Activated CD4-positive, alpha-beta T cell treated with anti-CD3 and anti-CD28 coated beads, Interleukin-2, amount 10 ng/mL, durations not matched to agents 7 days and 5 days (primary cell): Measurements from ENCODE around the gene PHF20. TPM values are rescaled to one million over a fixed set of nuclear protein-coding genes. Genes with fewer than 3 reads are reported as not detected.
"Not testable (repeated sequence)": the region's sequence is repeated elsewhere in the genome, so short reads cannot be mapped to it uniquely, and the experiment has no call there.

Source experiments
- CTCF ChIA-PET: fragments of 350-600 bp; sonication (Branson Sonifier 250); formaldehyde crosslinking; loops from one replicate; lab custom pipeline; 2021; ENCODE audit warnings: antibody characterized with exemption; lab: Charles Lee
- POLR2A ChIA-PET: fragments of 350-600 bp; sonication (Branson Sonifier 250); formaldehyde crosslinking; loops from one replicate; lab custom pipeline; 2021; ENCODE audit warnings: antibody characterized with exemption; lab: Charles Lee
- DNase-seq: peaks from one replicate; pipeline ENCODE4 v3.0.0-alpha.2; 2020
- H3K27ac Mint-ChIP-seq: one replicate; pipeline ENCODE4 v1.8.0; 2021; ENCODE audit warnings: mild to moderate bottlenecking, moderate library complexity, mixed read lengths
- H3K27me3 Mint-ChIP-seq: one replicate; pipeline ENCODE4 v1.8.0; 2021; ENCODE audit warnings: mixed read lengths
- H3K36me3 Mint-ChIP-seq: one replicate; pipeline ENCODE4 v1.8.0; 2021; ENCODE audit warnings: low read depth, mixed read lengths
- H3K4me1 Mint-ChIP-seq: one replicate; pipeline ENCODE4 v1.8.0; 2021; ENCODE audit warnings: mixed read lengths
- H3K4me3 Mint-ChIP-seq: one replicate; pipeline ENCODE4 v1.8.0; 2021; ENCODE audit warnings: mild to moderate bottlenecking, moderate library complexity, mixed read lengths
- H3K9me3 Mint-ChIP-seq: one replicate; pipeline ENCODE4 v1.8.0; 2021; ENCODE audit warnings: mixed read lengths
- total RNA-seq, 2 experiments: library from RNA; stranded (reverse); gene quantifications; one replicate each; pipeline ENCODE4 v1.2.3, GENCODE V29; 2021

The PHF20 gene
- total RNA-seq, 2 experiments from 2014 or later: 47.8 to 49.0 TPM

GRCh38 chr20:35939264-35939663 lies 167.4 kb downstream of the PHF20 start:
- no peak overlapping the region for H3K27ac Mint-ChIP-seq
- no peaks in the 10 kb centered on the region for H3K27me3 Mint-ChIP-seq
- no peak for DNase-seq
- ChIA-PET CTCF (interaction anchor here (2.1 kb wide), 1 partner anchor 14 kb away, joined by 11 read pairs; the partner anchor contains the start of gene SCAND1), POLR2A (no interaction called here)
- no peaks in the 10 kb centered on the region for H3K9me3 Mint-ChIP-seq
- H3K36me3 Mint-ChIP-seq: peaks cover 23% of the 10 kb centered on the region
- H3K4me3 Mint-ChIP-seq: no peak overlapping the region
- peaks cover 8% of the 10 kb centered on the region for H3K4me1 Mint-ChIP-seq

GRCh38 chr20:35941620-35942019 lies 169.8 kb downstream of the PHF20 start:
- H3K4me3 Mint-ChIP-seq: no peak overlapping the region
- peaks cover 21% of the 10 kb centered on the region for H3K36me3 Mint-ChIP-seq
- no peaks in the 10 kb centered on the region for H3K4me1 Mint-ChIP-seq
- H3K9me3 Mint-ChIP-seq: no peaks in the 10 kb centered on the region
- ChIA-PET POLR2A (no interaction called here), CTCF (interaction anchor here (7.2 kb wide), 1 partner anchor 13 kb away, joined by 54 read pairs; the partner anchor contains the start of gene SCAND1)
- no peaks in the 10 kb centered on the region for H3K27me3 Mint-ChIP-seq
- H3K27ac Mint-ChIP-seq: no peak overlapping the region
- DNase-seq: no peak

- Mint-ChIP-seq H3K4me3 (no peak overlapping the region), H3K36me3 (peaks cover 21% of the 10 kb centered on the region), H3K4me1 (peaks cover under 1% of the 10 kb centered on the region), H3K27me3 (no peaks in the 10 kb centered on the region), H3K27ac (no peak overlapping the region), H3K9me3 (no peaks in the 10 kb centered on the region)
- ChIA-PET POLR2A (no interaction called here), CTCF (interaction anchor here (0.7 to 7.2 kb wide), 3 partner anchors 12 to 200 kb away, joined by 3 to 54 read pairs (median 4); partner anchors contain the start of genes RBM39 and SCAND1)
- no peak for DNase-seq
Observed at GRCh38 chr20:35942243-35942642, 170.4 kb downstream of the PHF20 start.

- no peaks in the 10 kb centered on the region for H3K27me3 Mint-ChIP-seq
- no peak overlapping the region for H3K4me3 Mint-ChIP-seq
- ChIA-PET CTCF (interaction anchor here (0.5 to 7.2 kb wide), 2 partner anchors 7 to 272 kb away, joined by 4 to 54 read pairs; partner anchors contain the start of gene SCAND1), POLR2A (no interaction called here)
- peaks cover 22% of the 10 kb centered on the region for H3K36me3 Mint-ChIP-seq
- H3K4me1 Mint-ChIP-seq: peaks cover 18% of the 10 kb centered on the region
- H3K27ac Mint-ChIP-seq: no peak overlapping the region
- no peaks in the 10 kb centered on the region for H3K9me3 Mint-ChIP-seq
- DNase-seq: peak; percentile 41
Observed at GRCh38 chr20:35947489-35947888, 175.7 kb downstream of the PHF20 start.

GRCh38 chr20:35947907-35948306 lies 176.1 kb downstream of the PHF20 start:
- DNase-seq: no peak
- Mint-ChIP-seq H3K27me3 (no peaks in the 10 kb centered on the region), H3K4me1 (peaks cover 22% of the 10 kb centered on the region), H3K4me3 (no peak overlapping the region), H3K9me3 (no peaks in the 10 kb centered on the region), H3K36me3 (peaks cover 26% of the 10 kb centered on the region), H3K27ac (no peak overlapping the region)
- ChIA-PET POLR2A (no interaction called here), CTCF (interaction anchor here (0.5 kb wide), 1 partner anchor 272 kb away, joined by 4 read pairs; no protein-coding TSS in a partner anchor)

- no peaks in the 10 kb centered on the region for H3K9me3 Mint-ChIP-seq
- POLR2A ChIA-PET: no interaction called here
- CTCF ChIA-PET: no interaction called here
Observed at GRCh38 chr20:35950093-35950492, 178.3 kb downstream of the PHF20 start.

GRCh38 chr20:35952080-35952479 lies 180.3 kb downstream of the PHF20 start:
- Mint-ChIP-seq H3K36me3 (peaks cover 27% of the 10 kb centered on the region), H3K27ac (peak overlapping the region; percentile 99), H3K4me3 (peak overlapping the region; percentile 96), H3K4me1 (peaks cover 28% of the 10 kb centered on the region)
- H3K27me3 Mint-ChIP-seq, DNase-seq, H3K9me3 Mint-ChIP-seq, POLR2A ChIA-PET: not testable (repeated sequence)
- CTCF ChIA-PET: interaction anchor here (2.7 to 3.3 kb wide), 2 partner anchors 13 to 18 kb away, joined by 9 to 11 read pairs; no protein-coding TSS in a partner anchor

More at GRCh38 chr20:35950093-35950492, 178.3 kb downstream of the PHF20 start:
- peaks cover 23% of the 10 kb centered on the region for H3K4me1 Mint-ChIP-seq
- DNase-seq: no peak
- no peak overlapping the region for H3K27ac Mint-ChIP-seq
- H3K4me3 Mint-ChIP-seq: no peak overlapping the region
- peaks cover 29% of the 10 kb centered on the region for H3K36me3 Mint-ChIP-seq
- H3K27me3 Mint-ChIP-seq: no peaks in the 10 kb centered on the region

- Mint-ChIP-seq H3K36me3 (peaks cover 21% of the 10 kb centered on the region), H3K27ac (peak overlapping the region; percentile 99), H3K4me3 (peak overlapping the region; percentile 96), H3K9me3 (no peaks in the 10 kb centered on the region), H3K4me1 (peaks cover 22% of the 10 kb centered on the region), H3K27me3 (no peaks in the 10 kb centered on the region)
- DNase-seq: peak; percentile 15
- CTCF ChIA-PET: interaction anchor here (0.6 to 3.6 kb wide), 15 partner anchors 9 to 468 kb away, joined by 3 to 54 read pairs (median 9); partner anchors contain the start of genes NFS1, RBM39 and ROMO1
- POLR2A ChIA-PET: interaction anchor here (0.7 to 2.2 kb wide), 4 partner anchors 19 to 337 kb away, joined by 3 to 12 read pairs (median 6); partner anchors contain the start of genes RBM39 and SPAG4
Observed at GRCh38 chr20:35952480-35953386, 180.9 kb downstream of the PHF20 start.

GRCh38 chr20:35953387-35954199 lies 181.8 kb downstream of the PHF20 start:
- peak; percentile 82 for DNase-seq
- Mint-ChIP-seq H3K4me1 (peaks cover 22% of the 10 kb centered on the region), H3K9me3 (no peaks in the 10 kb centered on the region), H3K36me3 (peaks cover 16% of the 10 kb centered on the region), H3K27ac (peak overlapping the region; percentile 99), H3K27me3 (no peaks in the 10 kb centered on the region), H3K4me3 (peak overlapping the region; percentile 96)
- POLR2A ChIA-PET: interaction anchor here (0.5 to 2.2 kb wide), 13 partner anchors 19 to 806 kb away, joined by 3 to 12 read pairs (median 4); partner anchors contain the start of genes EDEM2, PHF20, RBM39 and SPAG4
- CTCF ChIA-PET: interaction anchor here (0.6 to 3.6 kb wide), 63 partner anchors 10 to 1126 kb away, joined by 3 to 54 read pairs (median 4); partner anchors contain the start of genes CEP250, CNBD2, ERGIC3 and MMP24OS

GRCh38 chr20:35954200-35954906 lies 182.5 kb downstream of the PHF20 start, which contains the start of gene SCAND1:
Gene SCAND1, minus strand, starts transcription at chr20:35954502. Its CDS starts 218 bp downstream, at chr20:35954284.
- Mint-ChIP-seq H3K4me1 (peaks cover 22% of the 10 kb centered on the region), H3K36me3 (peaks cover 15% of the 10 kb centered on the region)
- POLR2A ChIA-PET: interaction anchor here (0.5 to 2.2 kb wide), 9 partner anchors 110 to 690 kb away, joined by 3 to 12 read pairs (median 5); partner anchors contain the start of genes PHF20, RBM39 and SPAG4

GRCh38 chr20:35954907-35955251 lies 183.1 kb downstream of the PHF20 start:
- H3K27ac Mint-ChIP-seq: peak overlapping the region; percentile 99
- no peaks in the 10 kb centered on the region for H3K27me3 Mint-ChIP-seq
- CTCF ChIA-PET: interaction anchor here (0.6 to 3.6 kb wide), 59 partner anchors 9 to 677 kb away, joined by 3 to 54 read pairs (median 4); partner anchors contain the start of genes CEP250, CNBD2, ERGIC3 and MMP24OS
- peak overlapping the region; percentile 96 for H3K4me3 Mint-ChIP-seq
- peak; percentile 43 for DNase-seq
- peaks cover 8% of the 10 kb centered on the region for H3K9me3 Mint-ChIP-seq
- POLR2A ChIA-PET: interaction anchor here (1.0 to 1.3 kb wide), 3 partner anchors 38 to 464 kb away, joined by 4 to 5 read pairs (median 4); no protein-coding TSS in a partner anchor
- peaks cover 22% of the 10 kb centered on the region for H3K4me1 Mint-ChIP-seq
- H3K36me3 Mint-ChIP-seq: peaks cover 15% of the 10 kb centered on the region

More at GRCh38 chr20:35954200-35954906, 182.5 kb downstream of the PHF20 start, which contains the start of gene SCAND1:
- H3K4me3 Mint-ChIP-seq: peak within 1 kb of the TSS; percentile 96
- H3K27ac Mint-ChIP-seq: peak within 1 kb of the TSS; percentile 99
- CTCF ChIA-PET: interaction anchor here (0.6 to 3.6 kb wide), 74 partner anchors 10 to 1125 kb away, joined by 3 to 54 read pairs (median 4); partner anchors contain the start of genes CEP250, CNBD2, ERGIC3 and MMP24OS
- no peaks in the 10 kb centered on the region for H3K27me3 Mint-ChIP-seq
- peaks cover 5% of the 10 kb centered on the region for H3K9me3 Mint-ChIP-seq
- peak; percentile 98 for DNase-seq
